ENCODE results near the gene TBC1D4. TPM values are rescaled to one million over a fixed set of nuclear protein-coding genes. Genes with fewer than 3 reads are reported as not detected.

Gene TBC1D4
- total RNA-seq, 1 experiment from 2014 or later: 15.4 TPM

- peaks cover 6% of the 10 kb centered on the region for H3K36me3 Mint-ChIP-seq (ENCODE audit: insufficient read depth, unreplicated experiment)
- H3K4me3 Mint-ChIP-seq (ENCODE audit: low read depth, unreplicated experiment): no peak overlapping the region
- H3K9me3 Mint-ChIP-seq (ENCODE audit: low read depth, unreplicated experiment): no peaks in the 10 kb centered on the region
- no TSS peak for BruUV-seq (replicated peaks)
- CTCF ChIA-PET: no interaction called here
- no peak overlapping the region for H3K27ac Mint-ChIP-seq (ENCODE audit: unreplicated experiment)
- intact Hi-C loops (cut with micrococcal nuclease; ENCODE audit: unreplicated experiment): no loop called here
- TF ChIP-seq, protein P1, sequence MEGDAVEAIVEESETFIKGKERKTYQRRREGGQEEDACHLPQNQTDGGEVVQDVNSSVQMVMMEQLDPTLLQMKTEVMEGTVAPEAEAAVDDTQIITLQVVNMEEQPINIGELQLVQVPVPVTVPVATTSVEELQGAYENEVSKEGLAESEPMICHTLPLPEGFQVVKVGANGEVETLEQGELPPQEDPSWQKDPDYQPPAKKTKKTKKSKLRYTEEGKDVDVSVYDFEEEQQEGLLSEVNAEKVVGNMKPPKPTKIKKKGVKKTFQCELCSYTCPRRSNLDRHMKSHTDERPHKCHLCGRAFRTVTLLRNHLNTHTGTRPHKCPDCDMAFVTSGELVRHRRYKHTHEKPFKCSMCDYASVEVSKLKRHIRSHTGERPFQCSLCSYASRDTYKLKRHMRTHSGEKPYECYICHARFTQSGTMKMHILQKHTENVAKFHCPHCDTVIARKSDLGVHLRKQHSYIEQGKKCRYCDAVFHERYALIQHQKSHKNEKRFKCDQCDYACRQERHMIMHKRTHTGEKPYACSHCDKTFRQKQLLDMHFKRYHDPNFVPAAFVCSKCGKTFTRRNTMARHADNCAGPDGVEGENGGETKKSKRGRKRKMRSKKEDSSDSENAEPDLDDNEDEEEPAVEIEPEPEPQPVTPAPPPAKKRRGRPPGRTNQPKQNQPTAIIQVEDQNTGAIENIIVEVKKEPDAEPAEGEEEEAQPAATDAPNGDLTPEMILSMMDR (IDR thresholded peaks at IDR 0.05; ENCODE audit: unreplicated experiment): no peak
- DNase-seq: no peak
- peaks cover 18% of the 10 kb centered on the region for H3K4me1 Mint-ChIP-seq (ENCODE audit: low read depth, unreplicated experiment)
- H3K27me3 Mint-ChIP-seq (ENCODE audit: unreplicated experiment): no peaks in the 10 kb centered on the region
Measured at GRCh38 chr13:75419656-75420055, 62.3 kb downstream of the TBC1D4 start.

DNA sequence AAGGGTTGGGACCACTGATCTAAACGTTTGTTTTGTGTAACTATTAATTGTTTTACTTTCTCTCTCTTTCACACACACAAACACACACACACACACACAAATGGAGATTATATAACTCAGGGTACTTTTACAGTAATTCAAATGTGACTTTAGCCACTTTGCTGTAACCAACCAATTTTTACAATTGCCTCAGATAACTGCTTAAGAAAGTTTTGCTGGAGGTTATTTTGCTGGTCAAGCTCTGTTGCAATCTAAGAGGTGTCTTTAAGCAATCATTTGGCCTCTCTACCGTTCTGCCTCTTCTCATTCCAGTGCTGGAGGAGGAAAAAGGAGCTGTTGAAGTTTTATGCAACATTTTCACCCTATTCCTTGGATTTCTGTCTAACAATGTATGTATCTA is 63.0 kb downstream of the TBC1D4 start:
- intact Hi-C loops (cut with micrococcal nuclease; ENCODE audit: unreplicated experiment): no loop called here
- no TSS peak for BruUV-seq (replicated peaks)
- peaks cover 6% of the 10 kb centered on the region for H3K36me3 Mint-ChIP-seq (ENCODE audit: insufficient read depth, unreplicated experiment)
- CTCF ChIA-PET: no interaction called here
- H3K4me3 Mint-ChIP-seq (ENCODE audit: low read depth, unreplicated experiment): no peak overlapping the region
- no peaks in the 10 kb centered on the region for H3K9me3 Mint-ChIP-seq (ENCODE audit: low read depth, unreplicated experiment)
- no peak for DNase-seq
- no peaks in the 10 kb centered on the region for H3K27me3 Mint-ChIP-seq (ENCODE audit: unreplicated experiment)
- TF ChIP-seq, protein P1 (IDR thresholded peaks at IDR 0.05; ENCODE audit: unreplicated experiment): no peak
- H3K4me1 Mint-ChIP-seq (ENCODE audit: low read depth, unreplicated experiment): peaks cover 18% of the 10 kb centered on the region
- no peak overlapping the region for H3K27ac Mint-ChIP-seq (ENCODE audit: unreplicated experiment)

- Mint-ChIP-seq H3K27me3 (ENCODE audit: unreplicated experiment) (no peaks in the 10 kb centered on the region), H3K4me1 (ENCODE audit: low read depth, unreplicated experiment) (peaks cover 18% of the 10 kb centered on the region), H3K27ac (ENCODE audit: unreplicated experiment) (no peak overlapping the region), H3K4me3 (ENCODE audit: low read depth, unreplicated experiment) (no peak overlapping the region), H3K9me3 (ENCODE audit: low read depth, unreplicated experiment) (no peaks in the 10 kb centered on the region), H3K36me3 (ENCODE audit: insufficient read depth, unreplicated experiment) (peaks cover 6% of the 10 kb centered on the region)
- no TSS peak for BruUV-seq (replicated peaks)
- intact Hi-C loops (cut with micrococcal nuclease; ENCODE audit: unreplicated experiment): no loop called here
- TF ChIP-seq, protein P1 (IDR thresholded peaks at IDR 0.05; ENCODE audit: unreplicated experiment): no peak
- DNase-seq: no peak
- CTCF ChIA-PET: no interaction called here
Measured at GRCh38 chr13:75418186-75418843, 63.7 kb downstream of the TBC1D4 start.

GRCh38 chr13:75417656-75418055 is 64.3 kb downstream of the TBC1D4 start:
- H3K4me3 Mint-ChIP-seq (ENCODE audit: low read depth, unreplicated experiment): no peak overlapping the region
- no peak overlapping the region for H3K27ac Mint-ChIP-seq (ENCODE audit: unreplicated experiment)
- no peaks in the 10 kb centered on the region for H3K9me3 Mint-ChIP-seq (ENCODE audit: low read depth, unreplicated experiment)
- TF ChIP-seq, protein P1 (IDR thresholded peaks at IDR 0.05; ENCODE audit: unreplicated experiment): no peak
- H3K4me1 Mint-ChIP-seq (ENCODE audit: low read depth, unreplicated experiment): peaks cover 18% of the 10 kb centered on the region
- no TSS peak for BruUV-seq (replicated peaks)
- CTCF ChIA-PET: no interaction called here
- H3K36me3 Mint-ChIP-seq (ENCODE audit: insufficient read depth, unreplicated experiment): peaks cover 6% of the 10 kb centered on the region
- no peak for DNase-seq
- H3K27me3 Mint-ChIP-seq (ENCODE audit: unreplicated experiment): no peaks in the 10 kb centered on the region
- intact Hi-C loops (cut with micrococcal nuclease; ENCODE audit: unreplicated experiment): no loop called here
